ENCODE data around the gene ASIC2. TPM values are rescaled to one million over a fixed set of nuclear protein-coding genes. Genes with fewer than 3 reads are reported as not detected.

The ASIC2 gene
- total RNA-seq, 1 donor from 2014 or later = not detected

- TF ChIP-seq POLR2A (IDR thresholded peaks at IDR 0.05) = no peak
- no peak for TF ChIP-seq CTCF (IDR thresholded peaks at IDR 0.05)
- no peak for TF ChIP-seq POLR2AphosphoS5 (IDR thresholded peaks at IDR 0.05; ENCODE audit: insufficient read depth in 1 of 2, low read depth in 1 of 2)
- Histone ChIP-seq H3K9me3 (no peaks in the 10 kb centered on the region), H3K4me3 (no peak overlapping the region), H3K27me3 (no peaks in the 10 kb centered on the region), H3K27ac (no peak overlapping the region), H3K36me3 (no peaks in the 10 kb centered on the region), H3K4me1 (no peaks in the 10 kb centered on the region)
- no peak for DNase-seq (ENCODE audit: extremely low spot score in 2 of 2)
- intact Hi-C loops (cut with DNase I) = no loop called here
Observed at GRCh38 chr17:33207231-33207630, 85.9 kb downstream of the ASIC2 start.

GRCh38 chr17:33205552-33205951 lies 87.5 kb downstream of the ASIC2 start:
- Histone ChIP-seq H3K36me3 (no peaks in the 10 kb centered on the region), H3K4me1 (peaks cover 3% of the 10 kb centered on the region), H3K9me3 (no peaks in the 10 kb centered on the region), H3K27me3 (no peaks in the 10 kb centered on the region), H3K4me3 (no peak overlapping the region), H3K27ac (no peak overlapping the region)
- intact Hi-C loops (cut with DNase I) = no loop called here
- no peak for DNase-seq (ENCODE audit: extremely low spot score in 2 of 2)
- TF ChIP-seq POLR2AphosphoS5 (IDR thresholded peaks at IDR 0.05; ENCODE audit: insufficient read depth in 1 of 2, low read depth in 1 of 2) = no peak
- TF ChIP-seq POLR2A (IDR thresholded peaks at IDR 0.05) = no peak
- TF ChIP-seq CTCF (IDR thresholded peaks at IDR 0.05) = no peak

- no peak for DNase-seq (ENCODE audit: extremely low spot score in 2 of 2)
- Histone ChIP-seq H3K27ac (no peak overlapping the region), H3K9me3 (no peaks in the 10 kb centered on the region), H3K4me3 (no peak overlapping the region), H3K36me3 (no peaks in the 10 kb centered on the region), H3K27me3 (no peaks in the 10 kb centered on the region), H3K4me1 (peaks cover 6% of the 10 kb centered on the region)
- TF ChIP-seq CTCF (IDR thresholded peaks at IDR 0.05) (no peak), POLR2AphosphoS5 (IDR thresholded peaks at IDR 0.05; ENCODE audit: insufficient read depth in 1 of 2, low read depth in 1 of 2) (no peak), POLR2A (IDR thresholded peaks at IDR 0.05) (no peak)
- intact Hi-C loops (cut with DNase I) = no loop called here
Observed at GRCh38 chr17:33204701-33205100, 88.4 kb downstream of the ASIC2 start.

- no peaks in the 10 kb centered on the region for H3K36me3 ChIP-seq
- peak in 1 of 2 donors; percentile 70 for DNase-seq (ENCODE audit: extremely low spot score in 2 of 2)
- H3K9me3 ChIP-seq = no peaks in the 10 kb centered on the region
- intact Hi-C loops (cut with DNase I) = no loop called here
- TF ChIP-seq CTCF (IDR thresholded peaks at IDR 0.05) (no peak), POLR2AphosphoS5 (IDR thresholded peaks at IDR 0.05; ENCODE audit: insufficient read depth in 1 of 2, low read depth in 1 of 2) (no peak), POLR2A (IDR thresholded peaks at IDR 0.05) (no peak)
- no peaks in the 10 kb centered on the region for H3K27me3 ChIP-seq
- H3K4me1 ChIP-seq = peaks cover 6% of the 10 kb centered on the region
- H3K4me3 ChIP-seq = no peak overlapping the region
- no peak overlapping the region for H3K27ac ChIP-seq
Observed at GRCh38 chr17:33204156-33204555, 88.9 kb downstream of the ASIC2 start.

GRCh38 chr17:33202796-33203495 lies 90.1 kb downstream of the ASIC2 start:
- no peak for TF ChIP-seq POLR2AphosphoS5 (IDR thresholded peaks at IDR 0.05; ENCODE audit: insufficient read depth in 1 of 2, low read depth in 1 of 2)
- no peak for TF ChIP-seq CTCF (IDR thresholded peaks at IDR 0.05)
- no peak for TF ChIP-seq POLR2A (IDR thresholded peaks at IDR 0.05)

More at GRCh38 chr17:33202796-33203495, 90.1 kb downstream of the ASIC2 start:
- H3K27ac ChIP-seq = no peak overlapping the region
- H3K4me3 ChIP-seq = no peak overlapping the region
- peak in 1 of 2 donors; percentile 82 for DNase-seq (ENCODE audit: extremely low spot score in 2 of 2)
- H3K36me3 ChIP-seq = no peaks in the 10 kb centered on the region
- no peaks in the 10 kb centered on the region for H3K9me3 ChIP-seq
- intact Hi-C loops (cut with DNase I) = no loop called here
- no peaks in the 10 kb centered on the region for H3K27me3 ChIP-seq
- H3K4me1 ChIP-seq = peaks cover 6% of the 10 kb centered on the region

Data from vagina (tissue), 2 donors.